Superior temporal gyrus (tissue), 1 donor: Measurements from ENCODE around the gene AJUBA.
"Not testable (repeated sequence)": the region's sequence is repeated elsewhere in the genome, so short reads cannot be mapped to it uniquely, and the experiment has no call there.

Experiments
- DNase-seq: peaks from one replicate; pipeline ENCODE4 v3.0.0-alpha.2; 2016; ENCODE audit errors: extremely low spot score

The AJUBA gene

GRCh38 chr14:23006544-23007419 lies 24.4 kb upstream of the AJUBA start:
- DNase-seq, result peak; percentile 99

GRCh38 chr14:23006188-23006534 lies 23.8 kb upstream of the AJUBA start:
- DNase-seq, result no peak

- DNase-seq, result no peak
These were observed 23.3 kb upstream of the AJUBA start for GRCh38 chr14:23005451-23006187.

- DNase-seq, result not testable (repeated sequence)
These were observed 21.9 kb upstream of the AJUBA start for GRCh38 chr14:23004274-23004673.

- DNase-seq, result no peak
These were observed 20.2 kb upstream of the AJUBA start for GRCh38 chr14:23002592-23002991.

GRCh38 chr14:23000860-23001259 lies 18.5 kb upstream of the AJUBA start:
- DNase-seq, result no peak

GRCh38 chr14:22998329-22999012 lies 16.1 kb upstream of the AJUBA start:
- DNase-seq, result no peak

GRCh38 chr14:22997676-22998323 lies 15.4 kb upstream of the AJUBA start:
- DNase-seq, result no peak

- peak; percentile 28 for DNase-seq
These were observed 14.7 kb upstream of the AJUBA start for GRCh38 chr14:22996768-22997654.

GRCh38 chr14:22995889-22996625 lies 13.7 kb upstream of the AJUBA start:
- DNase-seq, result no peak

- peak; percentile 33 for DNase-seq
These were observed 12.5 kb upstream of the AJUBA start for GRCh38 chr14:22994762-22995275.

GRCh38 chr14:22993517-22993916 lies 11.2 kb upstream of the AJUBA start:
- no peak for DNase-seq

- DNase-seq, result no peak
These were observed 9.5 kb upstream of the AJUBA start for GRCh38 chr14:22991852-22992251.

- DNase-seq, result no peak
These were observed 4.9 kb upstream of the AJUBA start for GRCh38 chr14:22987291-22987690.

GRCh38 chr14:22986508-22987054 lies 4.2 kb upstream of the AJUBA start:
- peak; percentile 97 for DNase-seq

GRCh38 chr14:22985894-22986507 lies 3.6 kb upstream of the AJUBA start:
- no peak for DNase-seq

- DNase-seq, result no peak
These were observed 2.8 kb upstream of the AJUBA start for GRCh38 chr14:22984959-22985658.

GRCh38 chr14:22981876-22982476 lies 375 bp downstream of the AJUBA start:
- no peak for DNase-seq
